T-cell (primary cell): ENCODE results near the gene KIF1C. TPM values are rescaled to one million over a fixed set of nuclear protein-coding genes. Genes with fewer than 3 reads are reported as not detected.
"Not testable (repeated sequence)": the region's sequence is repeated elsewhere in the genome, so short reads cannot be mapped to it uniquely, and the experiment has no call there.

Experiments used
- ATAC-seq, 4 experiments: fragments of 200-7000 bp in 3 of 4; fragments of 150-1000 bp in 1 of 4; cut with Tn5 transposase; replicated peaks in 1 of 4; 1 replicate in 3 of 4; 2 replicates in 1 of 4; pipeline ENCODE4 v1.10.0; 2021; ENCODE audit warnings: moderate library complexity in 3 of 4, mild to moderate bottlenecking in 2 of 4, moderate number of reproducible peaks in 1 of 4
- CTCF ChIA-PET, 2 donors: fragments of 300-600 bp; sonication (Branson Sonifier 250); formaldehyde crosslinking; loops; one replicate each; lab custom pipeline; 2022; ENCODE audit warnings: antibody characterized with exemption in 2 of 2; lab: Charles Lee
- POLR2A ChIA-PET, 2 donors: fragments of 300-600 bp; sonication (Branson Sonifier 250); formaldehyde crosslinking; loops; one replicate each; lab custom pipeline; 2022; ENCODE audit warnings: antibody characterized with exemption in 2 of 2; lab: Charles Lee
- DNase-seq, 35 experiments: peaks; one replicate each; pipeline versions ENCODE4 v3.0.0 to v3.0.0-alpha.2; 2013 to 2023
- H3K27ac ChIP-seq: one replicate; pipeline ENCODE4 v1.5.1; 2013; ENCODE audit warnings: low read length
- H3K27me3 ChIP-seq, 2 experiments: replicated peaks in 1 of 2; 1 replicate in 1 of 2; 2 replicates in 1 of 2; pipeline versions ENCODE4 v1.6.1 to v1.7.0; 2013; ENCODE audit warnings: low read length in 1 of 2, mixed read lengths in 1 of 2; ENCODE audit not compliant: control insufficient read depth in 2 of 2, insufficient read depth in 2 of 2; ENCODE audit errors: extremely low read depth in 1 of 2
- H3K36me3 ChIP-seq, 2 donors: 1 replicate in 1 of 2; 2 replicates in 1 of 2; pipeline versions ENCODE4 v1.6.1 to v1.7.0; 2013; ENCODE audit warnings: low read length in 1 of 2; ENCODE audit not compliant: control insufficient read depth in 2 of 2, insufficient read depth in 1 of 2; ENCODE audit errors: extremely low read depth in 1 of 2
- H3K4me1 ChIP-seq, 2 experiments: 1 replicate in 1 of 2; 2 replicates in 1 of 2; pipeline versions ENCODE4 v1.6.1 to v1.7.0; 2013; ENCODE audit warnings: low read length in 2 of 2, mixed read lengths in 1 of 2; ENCODE audit not compliant: insufficient read depth in 2 of 2, control insufficient read depth in 1 of 2; ENCODE audit errors: extremely low read depth in 1 of 2
- H3K4me3 ChIP-seq, 2 donors: 1 replicate in 1 of 2; 2 replicates in 1 of 2; pipeline versions ENCODE4 v1.5.1 to v1.7.0; 2013; ENCODE audit warnings: mild to moderate bottlenecking in 2 of 2, low read length in 1 of 2, moderate library complexity in 1 of 2; ENCODE audit not compliant: control insufficient read depth in 1 of 2; ENCODE audit errors: extremely low read depth in 1 of 2
- H3K9me3 ChIP-seq: 2 replicates; pipeline ENCODE4 v1.7.0; 2013
- H3K27ac Mint-ChIP-seq, 2 donors: one replicate each; pipeline ENCODE4 v1.8.0; 2020 to 2021; ENCODE audit warnings: mild to moderate bottlenecking in 2 of 2, mixed read lengths in 2 of 2
- H3K27me3 Mint-ChIP-seq, 2 donors: one replicate each; pipeline ENCODE4 v1.8.0; 2021 to 2022; ENCODE audit warnings: mixed read lengths in 2 of 2
- H3K36me3 Mint-ChIP-seq: one replicate; pipeline ENCODE4 v1.8.0; 2021; ENCODE audit warnings: mixed read lengths
- H3K4me1 Mint-ChIP-seq, 3 donors: one replicate each; pipeline ENCODE4 v1.8.0; 2020 to 2022; ENCODE audit warnings: mixed read lengths in 3 of 3, mild to moderate bottlenecking in 1 of 3
- H3K4me3 Mint-ChIP-seq, 3 donors: one replicate each; pipeline ENCODE4 v1.8.0; 2020 to 2022; ENCODE audit warnings: mild to moderate bottlenecking in 3 of 3, mixed read lengths in 3 of 3, moderate library complexity in 3 of 3
- H3K9me3 Mint-ChIP-seq, 3 donors: one replicate each; pipeline ENCODE4 v1.8.0; 2020 to 2022; ENCODE audit warnings: mixed read lengths in 3 of 3
- WGBS: methylation state at CpG from one replicate; pipeline ENCODE4 v1.1.5; 2013; ENCODE audit warnings: missing lambda C conversion rate; ENCODE audit not compliant: insufficient coverage; 5-methylcytosine and 5-hydroxymethylcytosine counted together
- total RNA-seq, 35 experiments: library from RNA in 6 of 35; stranded (reverse) in 6 of 35; fragments of 120-200 nt in 1 of 35; gene quantifications; one replicate each; pipeline versions ENCODE4 v1.2.1 to v1.2.4 and lab custom pipeline; 2013 to 2026

Gene KIF1C
- total RNA-seq, 5 donors from 2014 or later (not counting 1 experiment from before 2014, with no cell fraction given), result 15.3 to 37.9 (median 28.5) TPM

GRCh38 chr17:5065227-5065744, 67.5 kb downstream of the KIF1C start:
- no peaks in the 10 kb centered on the region for H3K27me3 Mint-ChIP-seq
- Histone ChIP-seq H3K4me3 (no peak overlapping the region), H3K27ac (no peak overlapping the region), H3K27me3 (no peaks in the 10 kb centered on the region), H3K4me1 (peaks cover 0 to 5% of the 10 kb centered on the region in 2 experiments), H3K36me3 (no peaks in the 10 kb centered on the region), H3K9me3 (no peaks in the 10 kb centered on the region)
- ATAC-seq, result no peak
- H3K36me3 Mint-ChIP-seq, result no peaks in the 10 kb centered on the region
- no peaks in the 10 kb centered on the region for H3K9me3 Mint-ChIP-seq
- no peak overlapping the region for H3K27ac Mint-ChIP-seq
- 80% methylated on average over 1 of the region's 1 CpG for WGBS
- H3K4me3 Mint-ChIP-seq, result no peak overlapping the region
- POLR2A ChIA-PET, result no interaction called here
- H3K4me1 Mint-ChIP-seq, result peaks cover 0 to 8% (median 7%) of the 10 kb centered on the region in 3 donors
- DNase-seq, result no peak
- CTCF ChIA-PET, result no interaction called here

- DNase-seq (no peak), ATAC-seq (no peak)
- H3K27ac ChIP-seq, result no peak overlapping the region
- Mint-ChIP-seq H3K4me1 (peaks cover 0 to under 1% (median 0%) of the 10 kb centered on the region in 3 donors), H3K36me3 (no peaks in the 10 kb centered on the region), H3K27me3 (no peaks in the 10 kb centered on the region), H3K27ac (no peak overlapping the region), H3K9me3 (no peaks in the 10 kb centered on the region), H3K4me3 (no peak overlapping the region)
- H3K4me1 ChIP-seq, result no peaks in the 10 kb centered on the region
- 90% methylated on average over 3 of the region's 3 CpGs for WGBS
- no peaks in the 10 kb centered on the region for H3K27me3 ChIP-seq
- peaks cover 0 to 3% of the 10 kb centered on the region in 2 donors for H3K36me3 ChIP-seq
- H3K4me3 ChIP-seq, result no peak overlapping the region
- no peaks in the 10 kb centered on the region for H3K9me3 ChIP-seq
- CTCF ChIA-PET, result no interaction called here
- POLR2A ChIA-PET, result interaction anchor here in 1 of 2 donors (0.6 kb wide), 1 partner anchor 51 kb away, joined by 3 read pairs; no protein-coding TSS in a partner anchor
Observed at GRCh38 chr17:5068236-5068635, 70.5 kb downstream of the KIF1C start.

DNA sequence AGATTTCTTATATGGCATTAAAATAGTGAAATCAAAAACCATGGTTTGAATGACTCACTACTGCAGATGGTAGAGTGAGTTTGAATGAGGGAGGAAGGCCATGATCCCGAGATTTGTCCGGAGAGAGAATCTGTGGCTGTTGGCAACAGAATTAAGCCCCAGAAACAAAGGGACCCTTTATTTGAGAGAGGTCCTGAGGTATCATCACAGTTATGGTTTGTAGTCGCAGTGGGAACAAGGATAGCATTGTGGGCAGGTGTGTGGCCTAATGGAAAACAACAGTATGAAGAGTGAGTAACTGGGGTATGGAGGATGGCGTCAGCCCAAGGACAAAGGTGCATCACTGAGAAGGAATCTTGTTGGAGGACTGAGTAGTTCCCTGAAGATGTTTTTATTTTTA, 72.0 kb downstream of the KIF1C start:
- ATAC-seq (no peak), DNase-seq (no peak)
- Mint-ChIP-seq H3K27me3 (no peaks in the 10 kb centered on the region), H3K27ac (no peak overlapping the region), H3K4me1 (no peaks in the 10 kb centered on the region), H3K36me3 (no peaks in the 10 kb centered on the region), H3K9me3 (no peaks in the 10 kb centered on the region), H3K4me3 (no peak overlapping the region)
- Histone ChIP-seq H3K4me3 (no peak overlapping the region), H3K9me3 (no peaks in the 10 kb centered on the region), H3K4me1 (no peaks in the 10 kb centered on the region), H3K27me3 (no peaks in the 10 kb centered on the region), H3K27ac (no peak overlapping the region), H3K36me3 (peaks cover 0 to 3% of the 10 kb centered on the region in 2 donors)
- WGBS, result 92% methylated on average over 3 of the region's 4 CpGs
- ChIA-PET POLR2A (interaction anchor here in 1 of 2 donors (0.6 kb wide), 1 partner anchor 24 kb away, joined by 5 read pairs; no protein-coding TSS in a partner anchor), CTCF (no interaction called here)

- WGBS, result 87% methylated on average over 3 of the region's 5 CpGs
- H3K4me1 Mint-ChIP-seq, result peaks cover 20 to 24% (median 24%) of the 10 kb centered on the region in 3 donors
- CTCF ChIA-PET, H3K27me3 Mint-ChIP-seq, H3K9me3 ChIP-seq, H3K27ac ChIP-seq, H3K36me3 Mint-ChIP-seq, H3K36me3 ChIP-seq, H3K4me3 ChIP-seq, ATAC-seq, H3K27ac Mint-ChIP-seq, H3K9me3 Mint-ChIP-seq, H3K27me3 ChIP-seq, H3K4me3 Mint-ChIP-seq, DNase-seq: not testable (repeated sequence)
- POLR2A ChIA-PET, result interaction anchor here in 1 of 2 donors (0.7 kb wide), 1 partner anchor 29 kb away, joined by 3 read pairs; no protein-coding TSS in a partner anchor
- H3K4me1 ChIP-seq, result peaks cover 2 to 17% of the 10 kb centered on the region in 2 experiments
Observed at GRCh38 chr17:5075472-5075871, 77.7 kb downstream of the KIF1C start.

GRCh38 chr17:5077275-5077674, 79.5 kb downstream of the KIF1C start:
- H3K9me3 Mint-ChIP-seq, DNase-seq, ATAC-seq, H3K27me3 ChIP-seq, H3K4me3 ChIP-seq, H3K36me3 Mint-ChIP-seq, H3K9me3 ChIP-seq, H3K27me3 Mint-ChIP-seq, CTCF ChIA-PET, H3K36me3 ChIP-seq, POLR2A ChIA-PET, H3K27ac ChIP-seq: not testable (repeated sequence)
- peaks cover 2 to 17% of the 10 kb centered on the region in 2 experiments for H3K4me1 ChIP-seq
- Mint-ChIP-seq H3K4me1 (peaks cover 26 to 31% (median 28%) of the 10 kb centered on the region in 3 donors), H3K4me3 (peak overlapping the region; percentile 91 to 92 (median 92)), H3K27ac (peak overlapping the region; percentile 83 to 88)
- WGBS, result 99% methylated on average over 14 of the region's 24 CpGs

DNA sequence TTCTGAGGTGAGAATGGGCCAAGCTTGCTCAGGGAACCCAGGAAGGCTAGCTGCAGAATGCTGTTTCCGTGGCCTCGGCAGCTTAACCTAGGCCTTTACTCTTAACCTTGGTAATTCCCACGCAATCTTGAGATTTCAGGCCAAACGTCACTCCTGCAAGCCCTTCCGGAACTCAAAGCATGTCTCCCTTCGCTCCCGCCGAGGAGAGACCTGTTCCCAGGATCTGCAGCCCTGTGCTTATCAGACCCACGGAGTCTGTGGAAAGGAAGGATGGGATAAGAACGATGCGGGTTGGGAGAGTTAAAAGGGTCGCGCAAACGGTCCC, 80.0 kb downstream of the KIF1C start:
- 37% methylated on average over 12 of the region's 14 CpGs for WGBS
- ChIA-PET POLR2A (no interaction called here), CTCF (no interaction called here)
- peak in 3 of 4 experiments; percentile 3 to 11 (median 5) for ATAC-seq
- Mint-ChIP-seq H3K9me3 (no peaks in the 10 kb centered on the region), H3K36me3 (peaks cover 6% of the 10 kb centered on the region), H3K4me3 (peak overlapping the region; percentile 91 to 92 (median 92)), H3K27ac (peak overlapping the region; percentile 83 to 88), H3K4me1 (peaks cover 26 to 31% (median 28%) of the 10 kb centered on the region in 3 donors), H3K27me3 (no peaks in the 10 kb centered on the region)
- peak overlapping the region; percentile 88 to 91 for H3K4me3 ChIP-seq
- H3K4me1 ChIP-seq, result peaks cover 2 to 17% of the 10 kb centered on the region in 2 experiments
- H3K27me3 ChIP-seq, result peaks cover 0 to 3% of the 10 kb centered on the region in 2 experiments
- no peaks in the 10 kb centered on the region for H3K9me3 ChIP-seq
- H3K27ac ChIP-seq, result peak overlapping the region; percentile 57
- DNase-seq, result peak in 2 of 35 experiments; percentile 1 to 3
- peaks cover 3 to 4% of the 10 kb centered on the region in 2 donors for H3K36me3 ChIP-seq
